Type B pancreatic cell (in vitro differentiated cells): Measurements from ENCODE around the gene MOB2. TPM values are rescaled to one million over a fixed set of nuclear protein-coding genes. Genes with fewer than 3 reads are reported as not detected.

Experiments used
- DNase-seq: peaks from one replicate; pipeline ENCODE4 v3.0.0; 2021; ENCODE audit warnings: mixed read lengths; ENCODE audit not compliant: unreplicated experiment; ENCODE audit errors: extremely low spot score
- H3K27ac Mint-ChIP-seq: 2 replicates; pipeline ENCODE4 v1.8.0; 2021; ENCODE audit warnings: mild to moderate bottlenecking, mixed read lengths
- H3K27me3 Mint-ChIP-seq: 2 replicates; pipeline ENCODE4 v1.8.0; 2021; ENCODE audit warnings: mixed read lengths
- H3K36me3 Mint-ChIP-seq: 2 replicates; pipeline ENCODE4 v1.8.0; 2021; ENCODE audit warnings: mixed read lengths
- H3K4me1 Mint-ChIP-seq: one replicate; pipeline ENCODE4 v1.8.0; 2021; ENCODE audit warnings: mixed read lengths; ENCODE audit not compliant: unreplicated experiment
- H3K4me3 Mint-ChIP-seq: 2 replicates; pipeline ENCODE4 v1.8.0; 2021; ENCODE audit warnings: mild to moderate bottlenecking, mixed read lengths
- H3K9me3 Mint-ChIP-seq: 2 replicates; pipeline ENCODE4 v1.8.0; 2021; ENCODE audit warnings: mixed read lengths
- total RNA-seq: library from RNA; stranded (reverse); gene quantifications from 2 replicates; pipeline ENCODE4 v1.2.1, GENCODE V29; 2021; ENCODE audit warnings: low replicate concordance
- TF ChIP-seq, protein P1 (sequence below): fragments of 200-600 bp; sonication (generic); conservative IDR thresholded peaks from 2 replicates; pipeline ENCODE4 v1.5.0; 2021; ENCODE audit warnings: antibody characterized with exemption, mild to moderate bottlenecking

Gene MOB2
- total RNA-seq, 1 donor from 2014 or later, result 39.6 TPM

- TF ChIP-seq, protein P1, sequence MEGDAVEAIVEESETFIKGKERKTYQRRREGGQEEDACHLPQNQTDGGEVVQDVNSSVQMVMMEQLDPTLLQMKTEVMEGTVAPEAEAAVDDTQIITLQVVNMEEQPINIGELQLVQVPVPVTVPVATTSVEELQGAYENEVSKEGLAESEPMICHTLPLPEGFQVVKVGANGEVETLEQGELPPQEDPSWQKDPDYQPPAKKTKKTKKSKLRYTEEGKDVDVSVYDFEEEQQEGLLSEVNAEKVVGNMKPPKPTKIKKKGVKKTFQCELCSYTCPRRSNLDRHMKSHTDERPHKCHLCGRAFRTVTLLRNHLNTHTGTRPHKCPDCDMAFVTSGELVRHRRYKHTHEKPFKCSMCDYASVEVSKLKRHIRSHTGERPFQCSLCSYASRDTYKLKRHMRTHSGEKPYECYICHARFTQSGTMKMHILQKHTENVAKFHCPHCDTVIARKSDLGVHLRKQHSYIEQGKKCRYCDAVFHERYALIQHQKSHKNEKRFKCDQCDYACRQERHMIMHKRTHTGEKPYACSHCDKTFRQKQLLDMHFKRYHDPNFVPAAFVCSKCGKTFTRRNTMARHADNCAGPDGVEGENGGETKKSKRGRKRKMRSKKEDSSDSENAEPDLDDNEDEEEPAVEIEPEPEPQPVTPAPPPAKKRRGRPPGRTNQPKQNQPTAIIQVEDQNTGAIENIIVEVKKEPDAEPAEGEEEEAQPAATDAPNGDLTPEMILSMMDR, result no peak
- no peaks in the 10 kb centered on the region for H3K36me3 Mint-ChIP-seq
- no peaks in the 10 kb centered on the region for H3K27me3 Mint-ChIP-seq
- H3K9me3 Mint-ChIP-seq, result no peaks in the 10 kb centered on the region
- no peak overlapping the region for H3K27ac Mint-ChIP-seq
- no peak for DNase-seq
- no peaks in the 10 kb centered on the region for H3K4me1 Mint-ChIP-seq
- H3K4me3 Mint-ChIP-seq, result no peak overlapping the region
These were observed 63.6 kb downstream of the MOB2 start for GRCh38 chr11:1422981-1423380.

- H3K36me3 Mint-ChIP-seq, result no peaks in the 10 kb centered on the region
- no peak overlapping the region for H3K4me3 Mint-ChIP-seq
- no peak for DNase-seq
- no peaks in the 10 kb centered on the region for H3K4me1 Mint-ChIP-seq
- no peaks in the 10 kb centered on the region for H3K9me3 Mint-ChIP-seq
- TF ChIP-seq, protein P1, result no peak
- no peaks in the 10 kb centered on the region for H3K27me3 Mint-ChIP-seq
- no peak overlapping the region for H3K27ac Mint-ChIP-seq
These were observed 64.1 kb downstream of the MOB2 start for GRCh38 chr11:1422481-1422880.

DNA sequence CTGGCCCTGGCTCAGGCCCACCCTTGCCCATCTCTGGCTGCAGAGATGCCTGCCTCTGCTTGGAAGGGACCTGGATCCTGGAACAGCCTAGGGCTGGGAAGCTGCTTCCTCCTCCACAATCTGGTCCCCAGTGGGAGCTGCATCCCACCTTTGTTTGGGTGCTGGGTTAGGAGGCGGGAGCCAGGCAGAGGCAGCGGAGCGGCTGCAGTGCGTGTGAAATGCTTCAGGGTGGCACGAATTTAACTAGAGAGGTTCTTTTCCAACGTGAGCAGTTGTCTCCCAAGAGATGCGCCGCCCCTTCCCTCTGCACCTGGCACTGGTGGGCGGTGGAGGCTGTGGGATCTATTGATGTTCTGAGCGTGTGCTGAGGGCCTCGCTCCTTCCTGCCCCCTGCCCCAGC is 65.3 kb downstream of the MOB2 start:
- Mint-ChIP-seq H3K4me1 (no peaks in the 10 kb centered on the region), H3K9me3 (no peaks in the 10 kb centered on the region), H3K36me3 (no peaks in the 10 kb centered on the region), H3K27ac (no peak overlapping the region), H3K4me3 (no peak overlapping the region), H3K27me3 (no peaks in the 10 kb centered on the region)
- TF ChIP-seq, protein P1, result no peak
- DNase-seq, result no peak

DNA sequence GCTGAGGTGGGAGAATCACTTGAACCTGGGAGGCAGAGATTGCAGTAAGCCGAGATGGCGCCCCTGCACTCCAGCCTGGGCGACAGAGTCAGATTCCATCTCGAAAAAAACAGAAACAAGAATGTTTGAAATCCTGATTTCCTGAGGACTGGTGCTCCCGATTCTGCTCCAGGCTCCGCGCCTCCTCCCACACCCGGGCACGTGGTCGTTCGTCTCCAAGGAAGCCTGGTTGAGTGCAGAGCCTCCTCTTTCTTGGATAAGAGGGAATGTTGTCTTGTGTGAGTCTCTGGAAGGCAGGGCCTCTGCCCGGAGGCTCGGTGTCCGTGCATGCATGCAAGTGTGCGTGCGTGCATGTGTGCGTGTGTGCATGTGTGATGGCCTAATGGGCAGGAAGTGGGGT is 66.8 kb downstream of the MOB2 start:
- no peak for DNase-seq
- Mint-ChIP-seq H3K4me3 (no peak overlapping the region), H3K9me3 (no peaks in the 10 kb centered on the region), H3K27ac (no peak overlapping the region), H3K27me3 (no peaks in the 10 kb centered on the region), H3K36me3 (no peaks in the 10 kb centered on the region), H3K4me1 (no peaks in the 10 kb centered on the region)
- TF ChIP-seq, protein P1, result no peak

Other genes with a start within 250 kb of the MOB2 start
- 49.2 and 65.1 TPM in 2 replicates for gene TOLLIP, start 177.1 kb downstream of the MOB2 start, total RNA-seq
- gene BRSK2, start 96.8 kb downstream of the MOB2 start, total RNA-seq, result 8.6 and 13.8 TPM in 2 replicates
- 8.4 and 16.1 TPM in 2 replicates for gene DUSP8, start 85.5 kb upstream of the MOB2 start, total RNA-seq
- gene KRTAP5-1, start 98.5 kb upstream of the MOB2 start, total RNA-seq, result not detected in 2 replicates
- not detected in 2 replicates for gene KRTAP5-2, start 111.5 kb upstream of the MOB2 start, total RNA-seq
- not detected in 2 replicates for gene KRTAP5-3, start 121.7 kb upstream of the MOB2 start, total RNA-seq
- not detected in 2 replicates for gene KRTAP5-4, start 135.4 kb upstream of the MOB2 start, total RNA-seq
- not detected in 2 replicates for gene KRTAP5-5, start 143.0 kb upstream of the MOB2 start, total RNA-seq
- not detected in 2 replicates for gene KRTAP5-6, start 210.4 kb upstream of the MOB2 start, total RNA-seq